Measurements from ENCODE around the gene RFLNA.

- no peak for TF ChIP-seq REST (IDR thresholded peaks at IDR 0.05; ENCODE audit: insufficient read depth in 1 of 2, low read depth in 2 of 2, low read length in 2 of 2)
- no peak for TF ChIP-seq POLR2AphosphoS5 (IDR thresholded peaks at IDR 0.05; ENCODE audit: low read depth, low read length)
- no peak for TF ChIP-seq SIN3A (IDR thresholded peaks at IDR 0.05; ENCODE audit: borderline replicate concordance, insufficient read depth, low read length)
- TF ChIP-seq TAF1 (IDR thresholded peaks at IDR 0.05; ENCODE audit: borderline replicate concordance, insufficient read depth, low read length): no peak
Observed at GRCh38 chr12:124317400-124317799, 22.5 kb downstream of the RFLNA start.

All from PFSK-1 (cell line).